Measurements from ENCODE around the gene ZNF644. TPM values are rescaled to one million over a fixed set of nuclear protein-coding genes. Genes with fewer than 3 reads are reported as not detected.
"Not testable (repeated sequence)": the region's sequence is repeated elsewhere in the genome, so short reads cannot be mapped to it uniquely, and the experiment has no call there.

ZNF644 gene
- polyA plus RNA-seq, 3 donors: 6.4 to 21.9 (median 10.6) TPM

GRCh38 chr1:90951009-90951408 lies 70.8 kb downstream of the ZNF644 start:
- 81 to 92% (median 91%) methylated on average over 2 of the region's 2 CpGs for WGBS, 3 donors
- no peak overlapping the region for H3K27ac ChIP-seq (ENCODE audit: low read depth, low read length)

GRCh38 chr1:90948301-90948700 lies 73.5 kb downstream of the ZNF644 start:
- WGBS, 3 donors: 98 to 99% (median 99%) methylated on average over 7 of the region's 7 CpGs
- H3K27ac ChIP-seq (ENCODE audit: low read depth, low read length): no peak overlapping the region

- 78 to 93% (median 86%) methylated on average over 1 of the region's 1 CpG for WGBS, 3 donors
- no peak overlapping the region for H3K27ac ChIP-seq (ENCODE audit: low read depth, low read length)
These were observed 75.2 kb downstream of the ZNF644 start for GRCh38 chr1:90946630-90947029.

GRCh38 chr1:90945287-90945686 lies 76.5 kb downstream of the ZNF644 start:
- H3K27ac ChIP-seq (ENCODE audit: low read depth, low read length): no peak overlapping the region

GRCh38 chr1:90943966-90944365 lies 77.9 kb downstream of the ZNF644 start:
- 86 to 96% (median 94%) methylated on average over 4 of the region's 4 CpGs for WGBS, 3 donors
- no peak overlapping the region for H3K27ac ChIP-seq (ENCODE audit: low read depth, low read length)

- WGBS, 3 donors: 83 to 97% (median 95%) methylated on average over 2 of the region's 2 CpGs
- H3K27ac ChIP-seq (ENCODE audit: low read depth, low read length): no peak overlapping the region
These were observed 81.1 kb downstream of the ZNF644 start for GRCh38 chr1:90940746-90941145.

GRCh38 chr1:90936731-90937130 lies 85.1 kb downstream of the ZNF644 start:
- no peak overlapping the region for H3K27ac ChIP-seq (ENCODE audit: low read depth, low read length)
- WGBS, 3 donors: 98 to 100% (median 99%) methylated on average over 1 of the region's 1 CpG

GRCh38 chr1:90936061-90936460 lies 85.8 kb downstream of the ZNF644 start:
- H3K27ac ChIP-seq (ENCODE audit: low read depth, low read length): no peak overlapping the region
- 70 to 93% (median 92%) methylated on average over 4 of the region's 4 CpGs for whole genome bisulfite sequencing, 3 donors

- WGBS, 3 donors: 98 to 100% (median 99%) methylated on average over 8 of the region's 8 CpGs
These were observed 93.6 kb downstream of the ZNF644 start for GRCh38 chr1:90928231-90928630.

GRCh38 chr1:90927674-90928073 lies 94.2 kb downstream of the ZNF644 start:
- not testable (repeated sequence) for H3K27ac ChIP-seq (ENCODE audit: low read depth, low read length)
- WGBS, 3 donors: 98 to 100% (median 98%) methylated on average over 5 of the region's 5 CpGs

More at GRCh38 chr1:90928231-90928630, 93.6 kb downstream of the ZNF644 start:
- not testable (repeated sequence) for H3K27ac ChIP-seq (ENCODE audit: low read depth, low read length)

- 75 to 83% (median 79%) methylated on average over 3 of the region's 3 CpGs for WGBS, 3 donors
- H3K27ac ChIP-seq (ENCODE audit: low read depth, low read length): no peak overlapping the region
These were observed 94.9 kb downstream of the ZNF644 start for GRCh38 chr1:90926971-90927370.

- H3K27ac ChIP-seq (ENCODE audit: low read depth, low read length): no peak overlapping the region
- WGBS, 3 donors: 76 to 87% (median 79%) methylated on average over 1 of the region's 1 CpG
These were observed 95.6 kb downstream of the ZNF644 start for GRCh38 chr1:90925928-90926869.

GRCh38 chr1:90924982-90925381 lies 96.9 kb downstream of the ZNF644 start:
- H3K27ac ChIP-seq (ENCODE audit: low read depth, low read length): no peak overlapping the region
- WGBS, 3 donors: 85 to 97% (median 95%) methylated on average over 4 of the region's 4 CpGs

GRCh38 chr1:90922996-90923395 lies 98.8 kb downstream of the ZNF644 start:
- 45 to 70% (median 62%) methylated on average over 2 of the region's 2 CpGs for WGBS, 3 donors
- H3K27ac ChIP-seq (ENCODE audit: low read depth, low read length): no peak overlapping the region

- no peak overlapping the region for H3K27ac ChIP-seq (ENCODE audit: low read depth, low read length)
- WGBS, 3 donors: 83 to 92% (median 88%) methylated on average over 3 of the region's 3 CpGs
These were observed 99.6 kb downstream of the ZNF644 start for GRCh38 chr1:90922202-90922601.

GRCh38 chr1:90919900-90920299 lies 101.9 kb downstream of the ZNF644 start:
- WGBS, 3 donors: 88 to 96% (median 95%) methylated on average over 1 of the region's 1 CpG
- no peak overlapping the region for H3K27ac ChIP-seq (ENCODE audit: low read depth, low read length)

GRCh38 chr1:90919190-90919719 lies 102.6 kb downstream of the ZNF644 start:
- 83 to 89% (median 85%) methylated on average over 1 of the region's 1 CpG for WGBS, 3 donors
- no peak overlapping the region for H3K27ac ChIP-seq (ENCODE audit: low read depth, low read length)

- 90 to 93% (median 90%) methylated on average over 1 of the region's 1 CpG for WGBS, 3 donors
These were observed 110.5 kb downstream of the ZNF644 start for GRCh38 chr1:90911353-90911752.

GRCh38 chr1:90902672-90903071 lies 119.2 kb downstream of the ZNF644 start:
- no peak overlapping the region for H3K27ac ChIP-seq (ENCODE audit: low read depth, low read length)

More at GRCh38 chr1:90911353-90911752, 110.5 kb downstream of the ZNF644 start:
- no peak overlapping the region for H3K27ac ChIP-seq (ENCODE audit: low read depth, low read length)

- 98 to 100% (median 100%) methylated on average over 3 of the region's 3 CpGs for WGBS, 3 donors
- H3K27ac ChIP-seq (ENCODE audit: low read depth, low read length): no peak overlapping the region
These were observed 122.6 kb downstream of the ZNF644 start for GRCh38 chr1:90899263-90899662.
